Esophagus squamous epithelium (tissue), 4 donors: ENCODE results near the gene RNF175.

Experiments
- CTCF ChIP-seq, 6 experiments: fragments of 450-650 bp in 4 of 6; fragments of 200-600 bp in 2 of 6; sonication (generic) in 2 of 6; IDR thresholded peaks; one replicate each; pipeline ENCODE4 v1.5.1; 2016 to 2019; ENCODE audit warnings: antibody characterized with exemption in 6 of 6, mild to moderate bottlenecking in 4 of 6, moderate library complexity in 4 of 6
- POLR2A ChIP-seq, 4 donors: fragments of 450-650 bp; IDR thresholded peaks; one replicate each; pipeline ENCODE4 v1.6.1; 2017; ENCODE audit warnings: antibody characterized with exemption in 4 of 4, mild to moderate bottlenecking in 4 of 4, moderate library complexity in 3 of 4

GRCh38 chr4:153683763-153684181, 76.1 kb downstream of the RNF175 start:
- TF ChIP-seq CTCF (IDR thresholded peaks at IDR 0.05) (no peak), POLR2A (IDR thresholded peaks at IDR 0.05) (no peak)
